HCT116 (cell line): ENCODE results near the gene NDUFB10.

ENCODE experiments used
- EGR1 ChIP-seq: IDR thresholded peaks from 2 replicates; pipeline ENCODE4 v1.6.1; 2012; ENCODE audit warnings: low read depth
- ELF1 ChIP-seq: IDR thresholded peaks from 2 replicates; pipeline ENCODE4 v1.6.1; 2012; ENCODE audit warnings: low read depth, borderline replicate concordance
- EZH2 ChIP-seq: fragments of 200-600 bp; sonication (generic); IDR thresholded peaks from 2 replicates; pipeline ENCODE4 v1.6.1; 2017; ENCODE audit warnings: antibody characterized with exemption, mixed run types
- FOSL1 ChIP-seq: IDR thresholded peaks from 2 replicates; pipeline ENCODE4 v1.6.1; 2012; ENCODE audit warnings: low read depth
- POLR2A ChIP-seq: IDR thresholded peaks from 2 replicates; pipeline ENCODE4 v1.7.0; 2011; ENCODE audit warnings: borderline replicate concordance; ENCODE audit not compliant: insufficient read depth, insufficient read length; ENCODE audit errors: extremely low read depth
- POLR2AphosphoS5 ChIP-seq: IDR thresholded peaks from 2 replicates; pipeline ENCODE4 v1.6.1; 2011; ENCODE audit warnings: mild to moderate bottlenecking, low read depth, low read length, moderate library complexity
- RAD21 ChIP-seq: IDR thresholded peaks from 2 replicates; pipeline ENCODE4 v1.6.1; 2012; ENCODE audit warnings: low read depth, mild to moderate bottlenecking
- TCF7L2 ChIP-seq: IDR thresholded peaks from 2 replicates; pipeline ENCODE4 v1.7.0; 2011; ENCODE audit warnings: borderline replicate concordance, inconsistent platforms; ENCODE audit not compliant: insufficient read depth, insufficient read length; ENCODE audit errors: extremely low read depth
- YY1 ChIP-seq: IDR thresholded peaks from 2 replicates; pipeline ENCODE4 v1.6.1; 2011; ENCODE audit warnings: low read length, low read depth, moderate library complexity, mild to moderate bottlenecking; ENCODE audit not compliant: insufficient replicate concordance; ENCODE audit errors: extremely low read depth
- ZFX ChIP-seq: fragments of 450-650 bp; IDR thresholded peaks from 2 replicates; pipeline ENCODE4 v1.6.1; 2017
- TF ChIP-seq, protein P1 (sequence below), 3 experiments: fragments of 200-600 bp in 1 of 3; sonication (generic) in 1 of 3; IDR thresholded peaks in 2 of 3; conservative IDR thresholded peaks in 1 of 3; 2 replicates each; pipeline ENCODE4 v1.5.1; 2012 to 2017; ENCODE audit warnings: low read depth in 2 of 3, low read length in 2 of 3, antibody characterized with exemption in 1 of 3, borderline replicate concordance in 1 of 3, control low read depth in 1 of 3, mild to moderate bottlenecking in 1 of 3, mixed read lengths in 1 of 3, mixed run types in 1 of 3, moderate library complexity in 1 of 3; ENCODE audit not compliant: insufficient read depth in 1 of 3

DNA sequence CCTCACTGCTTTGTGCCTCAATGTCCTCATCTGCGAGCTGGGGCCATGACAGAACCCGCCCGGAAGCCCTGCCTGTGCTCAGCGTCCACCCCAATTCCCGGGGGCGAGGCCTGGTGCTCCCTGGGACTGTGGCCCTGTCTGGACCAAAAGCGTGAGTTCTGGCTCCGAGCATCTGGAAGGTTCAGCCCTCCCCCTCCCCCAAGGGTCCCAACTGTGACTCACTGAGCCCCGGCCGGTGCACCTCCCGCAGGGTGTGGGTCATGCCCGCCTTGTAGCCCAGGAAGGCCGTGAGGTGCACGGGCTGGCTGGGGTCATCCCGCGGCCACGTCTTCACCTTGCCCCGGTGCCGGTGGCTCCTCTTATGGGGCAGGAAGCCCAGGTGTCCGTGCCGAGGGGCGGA lies 5.6 kb upstream of the NDUFB10 start:
- TF ChIP-seq, protein P1, sequence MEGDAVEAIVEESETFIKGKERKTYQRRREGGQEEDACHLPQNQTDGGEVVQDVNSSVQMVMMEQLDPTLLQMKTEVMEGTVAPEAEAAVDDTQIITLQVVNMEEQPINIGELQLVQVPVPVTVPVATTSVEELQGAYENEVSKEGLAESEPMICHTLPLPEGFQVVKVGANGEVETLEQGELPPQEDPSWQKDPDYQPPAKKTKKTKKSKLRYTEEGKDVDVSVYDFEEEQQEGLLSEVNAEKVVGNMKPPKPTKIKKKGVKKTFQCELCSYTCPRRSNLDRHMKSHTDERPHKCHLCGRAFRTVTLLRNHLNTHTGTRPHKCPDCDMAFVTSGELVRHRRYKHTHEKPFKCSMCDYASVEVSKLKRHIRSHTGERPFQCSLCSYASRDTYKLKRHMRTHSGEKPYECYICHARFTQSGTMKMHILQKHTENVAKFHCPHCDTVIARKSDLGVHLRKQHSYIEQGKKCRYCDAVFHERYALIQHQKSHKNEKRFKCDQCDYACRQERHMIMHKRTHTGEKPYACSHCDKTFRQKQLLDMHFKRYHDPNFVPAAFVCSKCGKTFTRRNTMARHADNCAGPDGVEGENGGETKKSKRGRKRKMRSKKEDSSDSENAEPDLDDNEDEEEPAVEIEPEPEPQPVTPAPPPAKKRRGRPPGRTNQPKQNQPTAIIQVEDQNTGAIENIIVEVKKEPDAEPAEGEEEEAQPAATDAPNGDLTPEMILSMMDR (IDR thresholded peaks at IDR 0.05 in 2 of 3, conservative IDR thresholded peaks at IDR 0.05 in 1 of 3; ENCODE audit: borderline replicate concordance in 1 of 3, insufficient read depth in 1 of 3, low read depth in 2 of 3, low read length in 2 of 3): no peak
- no peak for TF ChIP-seq YY1
- TF ChIP-seq FOSL1: no peak
- no peak for TF ChIP-seq ELF1
- no peak for TF ChIP-seq RAD21
- no peak for TF ChIP-seq POLR2A
- no peak for TF ChIP-seq POLR2AphosphoS5
- no peak for TF ChIP-seq ZFX
- TF ChIP-seq TCF7L2: no peak
- no peak for TF ChIP-seq EZH2
- TF ChIP-seq EGR1: no peak
